Inferior parietal cortex (tissue), 1 donor: ENCODE results near the gene CLDN1.
A peak's percentile ranks its signal among the peaks of the same experiment; 100 is the strongest.
"Not testable (repeated sequence)": the region's sequence is repeated elsewhere in the genome, so short reads cannot be mapped to it uniquely, and the experiment has no call there.

Experiments used
- DNase-seq: peaks from one replicate; pipeline ENCODE4 v3.0.0-alpha.2; 2016; ENCODE audit errors: extremely low spot score

Gene CLDN1

GRCh38 chr3:190291994-190292584, 30.2 kb downstream of the CLDN1 start:
- no peak for DNase-seq

- no peak for DNase-seq
These were observed 32.3 kb downstream of the CLDN1 start for GRCh38 chr3:190289989-190290388.

- DNase-seq = no peak
These were observed 33.4 kb downstream of the CLDN1 start for GRCh38 chr3:190288836-190289235.

GRCh38 chr3:190286014-190286413, 36.2 kb downstream of the CLDN1 start:
- DNase-seq = no peak

DNA sequence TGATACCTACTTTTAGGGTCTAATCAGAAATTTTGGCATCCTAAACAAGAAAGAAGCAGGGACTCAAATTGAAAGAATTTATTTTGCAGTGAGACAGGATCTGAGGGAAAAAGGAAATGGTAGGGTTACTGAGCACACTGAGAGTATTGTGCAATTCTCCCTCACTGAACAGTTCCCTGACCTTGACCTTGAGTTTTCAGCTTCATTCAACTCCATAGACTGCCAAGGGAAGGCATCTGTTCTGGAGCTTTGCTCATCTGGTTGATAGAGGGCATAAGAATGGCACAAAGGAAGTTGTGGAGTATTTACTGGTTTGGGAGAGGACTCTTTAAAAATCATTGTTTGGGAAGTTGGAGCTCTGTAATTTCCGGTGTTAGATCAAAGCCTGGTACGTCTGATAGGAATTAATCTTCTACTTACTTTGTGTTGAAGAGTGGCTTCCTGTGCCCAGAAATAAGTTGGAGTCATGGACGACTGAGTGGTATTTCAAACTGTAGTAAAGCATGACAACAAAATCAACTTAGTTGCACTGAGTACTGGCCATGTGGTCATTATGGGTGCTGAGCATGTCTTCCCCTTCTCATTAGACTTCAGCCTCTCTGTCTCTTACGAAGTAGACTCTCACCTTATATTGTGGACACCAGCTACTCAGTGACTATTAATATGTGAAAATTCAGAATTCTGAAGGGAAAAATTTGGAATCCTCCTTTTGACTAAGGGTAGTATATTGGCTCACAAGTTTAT, 40.8 kb downstream of the CLDN1 start:
- no peak for DNase-seq

GRCh38 chr3:190279690-190280089, 42.6 kb downstream of the CLDN1 start:
- no peak for DNase-seq

- no peak for DNase-seq
These were observed 49.5 kb downstream of the CLDN1 start for GRCh38 chr3:190272747-190273146.

GRCh38 chr3:190269101-190269500, 53.1 kb downstream of the CLDN1 start:
- no peak for DNase-seq

- DNase-seq = not testable (repeated sequence)
These were observed 54.8 kb downstream of the CLDN1 start for GRCh38 chr3:190267464-190267863.

- no peak for DNase-seq
These were observed 55.3 kb downstream of the CLDN1 start for GRCh38 chr3:190266913-190267290.

DNA sequence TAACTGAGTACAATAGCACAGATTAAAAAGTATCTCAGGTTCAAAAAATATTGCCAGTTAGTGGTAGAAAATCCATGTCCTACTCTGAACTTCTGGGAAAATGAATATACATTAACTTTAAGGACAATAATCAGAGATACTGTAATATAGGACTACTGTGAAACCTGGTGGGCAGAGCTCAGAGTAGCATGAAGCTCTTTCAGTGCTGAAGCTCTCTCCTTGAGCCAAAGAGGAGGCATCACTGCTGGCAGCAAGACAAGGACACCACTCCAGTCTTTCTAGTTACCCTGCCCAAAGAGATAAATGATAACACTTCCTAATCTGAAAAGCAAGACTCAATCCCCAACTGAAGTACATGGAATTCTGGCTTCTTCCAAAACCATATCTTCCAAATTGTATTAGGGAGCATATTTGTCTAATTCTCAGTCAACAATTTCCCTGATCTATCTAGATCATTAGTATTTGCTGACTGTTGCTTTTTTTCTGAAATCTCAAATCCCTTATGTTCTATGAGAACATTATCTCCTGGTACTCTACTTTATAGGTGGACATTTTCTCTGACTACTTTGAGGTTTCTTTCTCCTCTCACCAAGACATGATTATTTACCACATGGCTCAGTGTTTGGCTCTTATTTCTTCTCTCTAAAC, 55.9 kb downstream of the CLDN1 start:
- no peak for DNase-seq

DNA sequence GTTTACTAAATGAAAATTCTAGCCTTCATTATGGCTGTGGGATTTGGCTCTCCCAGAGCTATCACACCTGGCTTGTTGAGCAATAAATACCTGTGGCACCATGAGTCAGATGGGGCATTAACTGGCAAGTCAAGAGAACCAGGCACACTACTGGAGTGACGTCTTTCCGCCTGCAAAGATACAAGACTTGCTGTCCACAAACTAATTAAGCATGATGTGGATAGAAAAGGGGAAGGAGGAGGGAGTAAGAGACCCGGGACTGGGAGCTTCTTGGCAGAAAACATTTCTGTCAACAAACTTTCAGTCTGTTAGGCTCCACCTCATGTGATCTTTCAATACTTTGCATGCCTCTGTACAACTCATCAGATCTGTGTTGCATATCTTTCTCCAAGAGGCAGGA, 56.5 kb downstream of the CLDN1 start:
- DNase-seq = no peak

GRCh38 chr3:190265126-190265525, 57.1 kb downstream of the CLDN1 start:
- no peak for DNase-seq

GRCh38 chr3:190261740-190262139, 60.5 kb downstream of the CLDN1 start:
- no peak for DNase-seq

DNA sequence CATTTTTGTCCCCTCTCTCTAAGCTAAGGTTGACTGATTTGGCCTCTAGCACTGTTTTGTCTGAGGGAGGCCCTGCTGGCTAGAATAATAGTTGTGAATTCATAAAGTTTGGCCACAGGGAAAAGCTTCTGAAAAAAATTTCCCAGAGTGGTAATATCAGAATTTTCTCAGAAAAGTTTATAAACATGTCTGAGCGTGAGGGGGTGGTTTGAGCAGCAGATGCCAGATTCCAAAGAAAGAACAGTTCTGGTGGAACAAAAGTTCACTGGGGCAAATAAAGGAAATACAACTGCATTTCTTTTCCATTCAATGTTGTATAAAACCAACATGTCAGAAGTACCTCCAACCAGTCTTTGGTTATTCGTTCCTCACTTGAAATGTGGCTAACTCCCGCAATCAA, 61.2 kb downstream of the CLDN1 start:
- DNase-seq = no peak

- no peak for DNase-seq
These were observed 61.9 kb downstream of the CLDN1 start for GRCh38 chr3:190260301-190260700.

DNA sequence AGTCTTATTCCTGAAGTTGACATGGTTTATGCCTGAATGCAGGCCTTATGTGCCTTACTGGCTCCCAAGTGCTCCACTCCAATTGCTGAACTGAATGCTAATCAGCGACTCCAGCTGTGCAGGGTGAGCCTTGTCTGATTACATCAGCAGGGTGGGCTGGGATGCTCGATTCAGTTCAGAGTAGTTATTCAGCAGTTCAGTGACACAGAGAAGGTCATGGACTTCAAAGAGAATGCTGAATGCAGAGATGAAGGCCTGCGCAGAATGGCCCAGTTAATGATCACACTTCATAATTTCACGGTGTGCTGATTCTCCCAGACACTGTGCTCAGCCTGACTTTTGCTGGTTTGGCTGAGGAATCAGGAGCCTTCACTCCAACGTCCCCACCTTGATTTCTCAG, 63.6 kb downstream of the CLDN1 start:
- peak; percentile 20 for DNase-seq
